ENCODE data around the gene RPL10L. TPM values are rescaled to one million over a fixed set of nuclear protein-coding genes. Genes with fewer than 3 reads are reported as not detected.

RPL10L gene
- total and polyA plus RNA-seq, 4 donors, result not detected

DNA sequence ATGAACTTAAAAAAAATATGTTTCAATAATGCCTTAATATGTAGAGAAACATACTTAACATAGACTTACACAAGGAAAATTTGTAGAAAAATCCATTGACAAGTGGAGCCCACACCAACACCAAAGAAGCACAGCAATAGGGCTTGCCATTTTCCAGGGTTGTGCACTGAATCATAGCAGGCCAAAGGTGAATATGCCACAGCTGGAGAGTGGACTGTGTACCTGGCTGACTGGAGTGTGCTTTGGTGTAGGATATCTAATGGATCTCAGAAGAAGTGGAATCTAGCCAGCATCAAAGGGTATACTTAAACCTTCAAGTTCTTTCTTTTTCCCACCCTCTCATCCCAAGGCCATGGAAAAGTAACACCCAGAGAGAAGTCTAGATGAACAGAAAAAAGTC lies 4.8 kb downstream of the RPL10L start:
- ATAC-seq (ENCODE audit: insufficient read depth, low FRiP score), result no peak

DNA sequence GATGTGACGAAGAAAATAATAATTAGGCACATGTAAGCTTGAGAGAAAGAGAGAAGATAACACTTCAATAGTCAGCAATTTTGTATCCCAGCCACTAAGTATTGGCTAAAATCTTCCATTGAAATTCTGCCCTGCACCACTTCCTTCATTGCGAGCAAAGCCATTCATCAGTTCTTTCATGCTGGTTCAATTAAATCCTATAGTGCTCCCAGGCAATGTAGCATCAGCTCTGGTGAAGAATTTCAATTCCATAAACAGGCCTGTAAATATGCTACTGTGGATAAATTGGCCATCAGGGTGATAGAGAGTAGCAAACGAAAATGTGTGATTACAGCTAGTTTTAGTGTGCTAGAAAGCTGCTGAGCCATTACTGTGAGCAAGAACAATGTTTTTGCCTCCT lies 24.7 kb downstream of the RPL10L start:
- TF ChIP-seq, protein P1, sequence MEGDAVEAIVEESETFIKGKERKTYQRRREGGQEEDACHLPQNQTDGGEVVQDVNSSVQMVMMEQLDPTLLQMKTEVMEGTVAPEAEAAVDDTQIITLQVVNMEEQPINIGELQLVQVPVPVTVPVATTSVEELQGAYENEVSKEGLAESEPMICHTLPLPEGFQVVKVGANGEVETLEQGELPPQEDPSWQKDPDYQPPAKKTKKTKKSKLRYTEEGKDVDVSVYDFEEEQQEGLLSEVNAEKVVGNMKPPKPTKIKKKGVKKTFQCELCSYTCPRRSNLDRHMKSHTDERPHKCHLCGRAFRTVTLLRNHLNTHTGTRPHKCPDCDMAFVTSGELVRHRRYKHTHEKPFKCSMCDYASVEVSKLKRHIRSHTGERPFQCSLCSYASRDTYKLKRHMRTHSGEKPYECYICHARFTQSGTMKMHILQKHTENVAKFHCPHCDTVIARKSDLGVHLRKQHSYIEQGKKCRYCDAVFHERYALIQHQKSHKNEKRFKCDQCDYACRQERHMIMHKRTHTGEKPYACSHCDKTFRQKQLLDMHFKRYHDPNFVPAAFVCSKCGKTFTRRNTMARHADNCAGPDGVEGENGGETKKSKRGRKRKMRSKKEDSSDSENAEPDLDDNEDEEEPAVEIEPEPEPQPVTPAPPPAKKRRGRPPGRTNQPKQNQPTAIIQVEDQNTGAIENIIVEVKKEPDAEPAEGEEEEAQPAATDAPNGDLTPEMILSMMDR (IDR thresholded peaks at IDR 0.05; ENCODE audit: control extremely low read depth, extremely low read depth), result no peak
- no peak overlapping the region for H3K27ac ChIP-seq (ENCODE audit: low read depth in 1 of 2, low read length in 1 of 2)
- H3K4me3 ChIP-seq, result no peak overlapping the region

More for the DNA sequence above, 4.8 kb downstream of the RPL10L start:
- Histone ChIP-seq H3K27ac (ENCODE audit: low read depth in 1 of 2, low read length in 1 of 2) (no peak overlapping the region), H3K9ac (ENCODE audit: insufficient read depth in 1 of 2, low read length in 2 of 2) (no peak overlapping the region), H3K27me3 (ENCODE audit: control insufficient read depth in 3 of 3, insufficient read depth in 3 of 3, low read length in 2 of 3) (no peaks in the 10 kb centered on the region), H3K36me3 (ENCODE audit: control insufficient read depth in 4 of 4, insufficient read depth in 4 of 4, low read length in 4 of 4) (no peaks in the 10 kb centered on the region), H3K4me1 (ENCODE audit: control insufficient read depth in 5 of 5, insufficient read depth in 5 of 5, low read length in 5 of 5) (no peaks in the 10 kb centered on the region), H3K4me3 (no peak overlapping the region), H3K9me3 (ENCODE audit: control insufficient read depth in 4 of 4, insufficient read depth in 3 of 4, low read length in 3 of 4) (peaks cover 0 to 3% (median 0%) of the 10 kb centered on the region in 4 donors)
- TF ChIP-seq, protein P1 (IDR thresholded peaks at IDR 0.05; ENCODE audit: control extremely low read depth, extremely low read depth), result no peak
- DNase-seq, result no peak

More for the DNA sequence above, 24.7 kb downstream of the RPL10L start:
- Histone ChIP-seq H3K4me1 (ENCODE audit: control insufficient read depth in 5 of 5, insufficient read depth in 5 of 5, low read length in 5 of 5) (no peaks in the 10 kb centered on the region), H3K27me3 (ENCODE audit: control insufficient read depth in 3 of 3, insufficient read depth in 3 of 3, low read length in 2 of 3) (no peaks in the 10 kb centered on the region), H3K36me3 (ENCODE audit: control insufficient read depth in 4 of 4, insufficient read depth in 4 of 4, low read length in 4 of 4) (no peaks in the 10 kb centered on the region), H3K9ac (ENCODE audit: insufficient read depth in 1 of 2, low read length in 2 of 2) (no peak overlapping the region), H3K9me3 (ENCODE audit: control insufficient read depth in 4 of 4, insufficient read depth in 3 of 4, low read length in 3 of 4) (no peaks in the 10 kb centered on the region)
- DNase-seq (no peak), ATAC-seq (ENCODE audit: insufficient read depth, low FRiP score) (no peak)
- 70 to 73% methylated on average over 3 of the region's 3 CpGs for WGBS, 2 donors

Data from lung (tissue), 12 donors.